ENCODE data around the gene CBFA2T3. TPM values are rescaled to one million over a fixed set of nuclear protein-coding genes. Genes with fewer than 3 reads are reported as not detected.

The CBFA2T3 gene
- total and polyA plus RNA-seq, 2 of the 8 experiments (the other 6 are each of a cell fraction or from before 2014, with no cell fraction given): 0.51 to 1.3 TPM

- TF ChIP-seq CHD7 (IDR thresholded peaks at IDR 0.05; ENCODE audit: insufficient replicate concordance, low read length) (no peak), ASH2L (IDR thresholded peaks at IDR 0.05; ENCODE audit: low read length) (no peak), PHF8 (conservative IDR thresholded peaks at IDR 0.05; ENCODE audit: low read depth, low read length) (no peak), CBX5 (IDR thresholded peaks at IDR 0.05; ENCODE audit: low read depth, low read length) (no peak)
Observed at GRCh38 chr16:88830783-88831182, 146.2 kb downstream of the CBFA2T3 start (continued).
